ENCODE results near the gene MVB12B. TPM values are rescaled to one million over a fixed set of nuclear protein-coding genes. Genes with fewer than 3 reads are reported as not detected.

The MVB12B gene
- total RNA-seq, 4 donors from 2014 or later, result 7.9 to 28.9 (median 14.4) TPM

GRCh38 chr9:126399789-126400188 is 73.2 kb downstream of the MVB12B start:
- peaks cover 0 to 4% (median 0%) of the 10 kb centered on the region in 4 donors for H3K4me1 ChIP-seq
- H3K36me3 ChIP-seq, result peaks cover 0 to 20% (median 0%) of the 10 kb centered on the region in 3 donors
- DNase-seq, result no peak
- H3K27me3 ChIP-seq, result no peaks in the 10 kb centered on the region
- no peaks in the 10 kb centered on the region for H3K9me3 ChIP-seq
- H3K27ac ChIP-seq, result no peak overlapping the region
- no peak for TF ChIP-seq CTCF (IDR thresholded peaks at IDR 0.05)
- no peak overlapping the region for H3K4me3 ChIP-seq

DNA sequence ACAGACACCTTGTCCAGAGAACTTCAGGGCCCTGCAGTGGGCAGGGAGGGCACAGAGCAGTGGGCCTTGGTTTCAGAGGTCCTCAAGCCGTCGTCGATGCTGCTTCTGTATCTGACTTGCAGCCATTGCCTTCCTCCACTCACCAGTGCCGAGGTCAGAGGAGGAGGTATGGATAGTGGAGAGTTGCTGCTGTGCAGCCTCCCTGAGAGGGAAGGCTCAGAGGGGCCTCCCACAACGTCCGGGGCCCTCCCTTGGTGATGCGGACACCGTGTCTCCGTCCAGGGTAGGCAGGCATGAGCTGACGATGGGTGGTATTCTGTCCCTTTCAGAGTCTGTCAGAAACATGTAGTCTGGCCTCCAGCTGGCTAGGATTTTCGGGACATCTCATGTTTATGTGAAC is 73.9 kb downstream of the MVB12B start:
- TF ChIP-seq POLR2A (IDR thresholded peaks at IDR 0.05), result no peak
- TF ChIP-seq CTCF (IDR thresholded peaks at IDR 0.05), result no peak
- H3K27ac ChIP-seq, result no peak overlapping the region

GRCh38 chr9:126401107-126401506 is 74.5 kb downstream of the MVB12B start:
- DNase-seq, result no peak
- H3K36me3 ChIP-seq, result peaks cover 0 to 20% (median 0%) of the 10 kb centered on the region in 3 donors

More for the DNA sequence above, 73.9 kb downstream of the MVB12B start:
- DNase-seq, result no peak
- Histone ChIP-seq H3K36me3 (peaks cover 0 to 20% (median 0%) of the 10 kb centered on the region in 3 donors), H3K4me1 (peaks cover 0 to 4% (median 0%) of the 10 kb centered on the region in 4 donors), H3K27me3 (no peaks in the 10 kb centered on the region), H3K9me3 (no peaks in the 10 kb centered on the region), H3K4me3 (no peak overlapping the region)

GRCh38 chr9:126401581-126401980 is 75.0 kb downstream of the MVB12B start:
- no peaks in the 10 kb centered on the region for H3K27me3 ChIP-seq
- TF ChIP-seq POLR2A (IDR thresholded peaks at IDR 0.05), result no peak
- no peak for TF ChIP-seq CTCF (IDR thresholded peaks at IDR 0.05)
- H3K27ac ChIP-seq, result no peak overlapping the region
- no peak for DNase-seq
- peaks cover 0 to 19% (median 0%) of the 10 kb centered on the region in 3 donors for H3K36me3 ChIP-seq
- no peak overlapping the region for H3K4me3 ChIP-seq
- peaks cover 0 to 4% (median 0%) of the 10 kb centered on the region in 4 donors for H3K4me1 ChIP-seq
- H3K9me3 ChIP-seq, result no peaks in the 10 kb centered on the region

More at GRCh38 chr9:126401107-126401506, 74.5 kb downstream of the MVB12B start:
- H3K4me1 ChIP-seq, result peaks cover 0 to 4% (median 0%) of the 10 kb centered on the region in 4 donors
- H3K4me3 ChIP-seq, result no peak overlapping the region
- H3K27ac ChIP-seq, result no peak overlapping the region
- H3K9me3 ChIP-seq, result no peaks in the 10 kb centered on the region
- TF ChIP-seq POLR2A (IDR thresholded peaks at IDR 0.05), result no peak
- no peak for TF ChIP-seq CTCF (IDR thresholded peaks at IDR 0.05)
- no peaks in the 10 kb centered on the region for H3K27me3 ChIP-seq

- H3K27me3 ChIP-seq, result no peaks in the 10 kb centered on the region
- peaks cover 0 to 12% (median 0%) of the 10 kb centered on the region in 3 donors for H3K36me3 ChIP-seq
- TF ChIP-seq POLR2A (IDR thresholded peaks at IDR 0.05), result no peak
- TF ChIP-seq CTCF (IDR thresholded peaks at IDR 0.05), result no peak
- H3K4me3 ChIP-seq, result no peak overlapping the region
- H3K4me1 ChIP-seq, result no peaks in the 10 kb centered on the region
- DNase-seq, result no peak
- no peak overlapping the region for H3K27ac ChIP-seq
- no peaks in the 10 kb centered on the region for H3K9me3 ChIP-seq
Measured at GRCh38 chr9:126403397-126403796, 76.8 kb downstream of the MVB12B start.

- no peaks in the 10 kb centered on the region for H3K27me3 ChIP-seq
- no peak for DNase-seq
- no peak overlapping the region for H3K27ac ChIP-seq
- H3K4me3 ChIP-seq, result no peak overlapping the region
- TF ChIP-seq POLR2A (IDR thresholded peaks at IDR 0.05) (no peak), CTCF (IDR thresholded peaks at IDR 0.05) (no peak)
- no peaks in the 10 kb centered on the region for H3K9me3 ChIP-seq
- no peaks in the 10 kb centered on the region for H3K4me1 ChIP-seq
- H3K36me3 ChIP-seq, result peaks cover 0 to 9% (median 0%) of the 10 kb centered on the region in 3 donors
Measured at GRCh38 chr9:126404459-126404858, 77.8 kb downstream of the MVB12B start.

Data from Peyer's patch (tissue), 4 donors.